ENCODE results near the gene OTOG.

OTOG gene

DNA sequence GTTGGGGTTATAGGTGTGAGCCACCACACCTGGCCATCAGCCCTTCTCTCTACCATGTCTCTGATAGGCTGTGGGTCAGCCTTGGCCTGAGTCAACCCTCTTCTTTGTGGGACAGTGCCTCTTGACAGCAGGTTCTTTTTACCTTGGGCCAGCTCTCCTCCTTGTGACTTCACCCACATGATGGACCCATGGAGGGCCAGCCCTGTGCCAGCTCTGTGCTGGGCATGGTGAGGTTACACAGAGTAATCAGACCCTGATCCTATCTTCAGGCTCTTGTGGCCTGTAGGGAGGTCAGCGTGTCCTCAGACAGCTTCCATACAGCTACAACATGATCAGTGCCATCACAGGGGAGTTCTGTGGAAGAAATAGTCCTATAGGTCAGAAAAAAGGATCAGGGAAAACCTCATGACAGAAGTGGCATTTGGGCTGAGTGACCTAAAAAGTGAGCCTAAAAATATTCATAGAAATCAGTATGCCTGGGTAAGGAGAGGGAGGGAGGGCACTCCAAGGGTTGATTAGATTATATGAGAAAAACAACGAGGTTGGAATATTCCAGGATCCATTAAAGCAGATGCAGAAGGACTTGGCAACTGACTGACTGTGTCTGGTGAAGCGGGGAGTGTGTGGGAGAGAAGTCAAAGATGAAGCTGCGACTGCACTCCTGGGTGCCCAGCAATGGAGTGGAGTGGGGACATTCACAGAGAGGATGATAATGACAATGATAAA, 17.1 kb downstream of the OTOG start:
- no peak for DNase-seq

DNA sequence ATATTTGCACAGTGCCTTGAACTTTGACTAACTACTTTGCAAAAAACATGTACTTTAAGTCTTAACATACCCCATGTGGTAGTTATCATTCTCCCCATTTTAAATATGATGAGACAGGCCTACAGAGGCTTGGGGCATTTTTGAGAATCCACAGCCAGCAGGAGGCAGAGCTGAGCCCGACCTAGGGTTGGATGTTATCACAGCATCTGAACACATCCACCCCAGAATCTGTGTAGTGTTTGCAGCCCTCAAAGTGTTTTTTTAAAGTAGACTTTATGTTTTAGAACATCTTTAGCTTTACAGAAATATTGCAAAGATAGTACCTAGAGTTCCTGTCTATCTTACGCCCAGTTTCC, 17.6 kb downstream of the OTOG start:
- no peak for DNase-seq

DNA sequence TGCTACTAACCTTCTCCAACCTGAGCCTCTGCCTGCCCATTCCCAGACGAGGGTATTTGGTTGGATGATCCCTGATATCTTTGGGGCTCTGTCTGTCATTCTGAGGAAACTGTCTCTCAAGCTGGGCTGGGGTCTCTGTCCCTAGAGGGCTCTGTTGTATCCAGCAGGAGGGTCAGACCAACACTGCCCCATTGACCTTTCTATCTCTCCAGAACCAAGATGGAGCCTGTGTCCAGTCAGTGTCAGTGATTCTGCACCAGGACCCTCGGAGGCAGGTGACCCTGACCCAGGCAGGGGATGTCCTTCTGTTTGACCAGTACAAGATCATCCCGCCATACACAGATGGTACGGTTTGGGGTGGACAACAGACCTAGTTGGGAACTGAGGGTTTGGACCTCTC, 21.9 kb downstream of the OTOG start:
- no peak for DNase-seq

DNA sequence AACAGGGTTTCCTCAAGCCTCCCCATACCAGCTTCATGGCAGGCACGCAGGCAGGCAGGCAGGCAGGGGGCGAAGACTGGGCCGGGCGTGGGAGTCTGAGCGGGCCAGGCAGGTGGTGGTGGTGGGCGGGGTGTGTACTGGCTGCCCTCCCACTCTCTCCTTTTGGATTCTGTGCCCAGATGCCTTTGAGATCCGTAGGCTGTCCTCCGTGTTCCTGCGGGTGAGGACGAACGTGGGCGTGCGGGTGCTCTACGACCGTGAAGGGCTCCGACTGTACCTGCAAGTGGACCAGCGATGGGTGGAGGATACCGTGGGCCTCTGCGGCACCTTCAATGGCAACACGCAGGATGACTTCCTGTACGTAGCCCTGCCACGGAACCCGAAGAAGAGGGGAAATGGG, 23.0 kb downstream of the OTOG start:
- DNase-seq = no peak

DNA sequence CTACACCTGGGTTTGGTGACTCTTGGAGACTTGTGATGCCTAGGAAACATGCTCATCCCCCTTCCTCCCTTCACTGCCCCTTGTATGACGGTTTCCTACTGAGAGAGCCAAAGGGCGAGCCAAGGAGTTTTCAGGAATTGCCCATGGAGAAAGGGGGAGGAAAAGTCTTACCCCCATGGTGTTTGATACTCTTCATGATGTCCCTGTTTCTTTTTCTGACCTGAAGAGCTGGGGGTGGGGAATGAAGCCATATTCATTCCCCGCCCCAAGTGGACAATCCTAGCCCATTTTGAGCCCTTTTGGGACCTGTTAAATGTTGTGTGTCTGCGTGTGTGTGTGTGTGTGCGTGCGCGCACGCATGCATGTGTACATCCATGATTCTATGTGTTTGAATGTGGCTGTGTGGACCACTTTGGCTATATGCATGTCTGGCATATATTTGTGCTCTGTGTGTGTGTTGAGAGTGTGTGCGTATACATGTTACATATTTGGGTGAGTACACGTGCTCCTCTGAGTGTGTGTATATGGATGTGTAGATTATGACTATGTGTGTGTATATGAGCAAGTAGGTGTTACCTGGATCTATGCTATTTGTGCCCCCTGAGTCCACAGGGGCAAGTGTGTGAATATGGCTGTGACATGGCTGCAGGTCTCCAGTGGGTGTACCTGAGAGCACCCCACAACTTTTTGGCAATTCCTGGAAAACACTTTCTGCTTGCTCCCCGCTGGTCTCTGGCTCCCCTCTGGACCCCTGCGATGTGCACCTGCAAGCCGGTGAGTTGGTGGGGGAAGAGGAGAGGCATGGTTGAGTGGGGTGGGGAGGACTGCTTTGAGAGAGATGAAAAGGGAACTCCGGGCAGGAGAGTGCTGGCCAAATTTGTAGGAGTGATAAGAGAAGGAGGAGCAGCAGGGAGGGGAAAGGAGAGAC, 24.6 kb downstream of the OTOG start:
- no peak for DNase-seq

DNA sequence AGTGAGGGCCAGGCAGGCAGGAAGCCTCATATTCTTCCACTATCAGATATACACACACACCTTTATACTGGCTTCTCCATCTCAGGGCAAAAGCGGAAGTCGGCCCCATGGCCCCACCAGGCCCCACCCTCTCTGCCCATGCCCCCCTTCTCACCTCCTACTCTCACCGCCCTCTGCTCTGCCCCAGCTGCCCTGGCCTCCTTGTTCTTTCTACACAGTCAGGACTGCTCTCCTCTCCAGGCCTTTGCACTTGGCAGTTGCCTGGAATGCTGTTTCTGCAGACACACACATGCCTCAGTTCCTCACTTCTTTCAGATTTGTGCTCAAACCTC, 25.3 kb downstream of the OTOG start:
- no peak for DNase-seq

DNA sequence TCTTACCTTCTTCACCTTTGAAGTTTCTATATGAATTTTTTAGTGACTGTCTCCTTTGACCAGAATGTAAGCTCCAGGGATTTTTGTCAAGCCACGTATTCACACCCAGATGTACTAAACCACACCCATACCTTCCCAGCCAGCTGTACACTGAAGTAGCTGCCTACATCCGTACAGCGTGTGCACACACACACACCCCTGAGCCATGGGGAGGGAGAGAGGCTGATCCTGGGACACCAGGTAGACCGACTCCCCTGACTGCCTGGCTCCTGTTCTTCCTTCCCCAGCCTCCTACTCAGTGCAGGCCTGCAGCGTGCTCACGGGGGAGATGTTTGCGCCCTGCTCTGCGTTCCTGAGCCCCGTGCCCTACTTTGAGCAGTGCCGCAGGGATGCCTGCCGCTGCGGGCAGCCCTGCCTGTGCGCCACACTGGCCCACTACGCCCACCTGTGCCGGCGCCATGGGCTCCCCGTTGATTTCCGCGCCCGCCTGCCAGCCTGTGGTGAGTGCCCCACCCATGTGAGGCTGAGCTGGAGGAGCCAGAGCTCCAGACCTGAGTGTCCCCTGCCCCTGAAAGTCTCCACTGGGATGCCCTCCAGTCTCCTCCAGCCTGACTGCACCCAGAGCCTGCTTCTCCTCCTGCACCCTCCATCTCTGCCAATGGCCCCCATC, 25.9 kb downstream of the OTOG start:
- no peak for DNase-seq

DNA sequence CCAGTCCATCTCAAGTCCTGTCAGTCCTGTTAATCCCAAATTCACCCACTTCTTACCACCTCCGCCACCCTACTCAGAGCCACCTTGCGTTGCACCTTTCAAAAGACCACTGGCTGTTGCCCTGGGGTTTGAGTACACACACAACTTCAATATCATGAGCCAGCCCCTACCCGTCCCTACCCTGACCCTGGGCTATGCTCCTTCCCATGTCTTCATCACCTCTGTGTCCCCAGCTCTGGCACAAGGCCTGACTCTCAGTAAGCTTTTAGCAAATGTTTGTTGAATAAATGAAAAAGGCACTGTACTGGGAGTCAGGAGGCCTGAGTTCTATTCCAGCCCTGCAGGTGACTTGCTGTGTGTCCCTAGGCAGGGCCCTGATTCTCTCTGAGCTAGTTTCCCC, 26.5 kb downstream of the OTOG start:
- DNase-seq = no peak

DNA sequence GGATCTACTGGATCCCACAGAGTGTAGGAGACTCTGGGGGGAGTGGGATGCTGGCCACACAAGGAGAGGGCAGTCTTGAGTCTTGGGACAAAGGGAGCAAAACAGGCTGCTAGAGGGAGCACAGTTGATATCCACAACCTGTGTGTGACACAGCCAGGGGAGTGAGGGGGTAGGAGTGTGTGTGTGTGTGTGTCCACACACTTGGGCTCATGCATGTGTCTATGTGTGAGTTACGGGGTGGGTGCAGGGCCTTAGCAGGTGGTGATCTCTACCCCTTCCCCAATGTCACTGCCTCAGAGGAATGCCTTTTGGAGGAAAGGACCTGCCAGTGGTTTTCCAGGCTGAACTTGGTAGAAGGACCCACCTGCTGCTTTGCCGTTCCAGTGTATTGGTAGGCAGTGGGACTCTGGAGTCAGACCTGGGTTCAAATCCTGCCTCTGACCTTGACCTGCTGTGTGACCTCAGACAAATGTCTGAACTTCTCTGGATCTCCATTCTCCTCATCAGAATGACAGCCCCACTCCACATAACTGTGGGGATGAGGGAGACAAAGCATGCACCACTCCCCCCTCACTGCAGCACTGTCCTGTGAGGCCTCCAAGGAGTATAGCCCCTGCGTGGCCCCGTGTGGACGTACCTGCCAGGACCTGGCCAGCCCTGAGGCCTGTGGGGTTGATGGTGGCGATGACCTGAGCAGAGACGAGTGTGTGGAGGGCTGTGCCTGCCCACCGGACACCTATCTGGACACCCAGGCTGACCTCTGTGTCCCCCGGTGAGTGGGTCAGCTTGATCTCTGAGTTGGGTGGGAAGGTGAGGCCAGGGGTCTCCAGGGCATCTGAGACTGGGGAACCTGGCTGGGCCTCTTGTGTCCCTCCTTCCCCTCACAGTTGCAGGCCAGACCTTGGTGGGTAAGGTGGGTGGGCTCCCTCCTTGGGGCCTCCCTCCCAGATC, 27.4 kb downstream of the OTOG start:
- DNase-seq = no peak

DNA sequence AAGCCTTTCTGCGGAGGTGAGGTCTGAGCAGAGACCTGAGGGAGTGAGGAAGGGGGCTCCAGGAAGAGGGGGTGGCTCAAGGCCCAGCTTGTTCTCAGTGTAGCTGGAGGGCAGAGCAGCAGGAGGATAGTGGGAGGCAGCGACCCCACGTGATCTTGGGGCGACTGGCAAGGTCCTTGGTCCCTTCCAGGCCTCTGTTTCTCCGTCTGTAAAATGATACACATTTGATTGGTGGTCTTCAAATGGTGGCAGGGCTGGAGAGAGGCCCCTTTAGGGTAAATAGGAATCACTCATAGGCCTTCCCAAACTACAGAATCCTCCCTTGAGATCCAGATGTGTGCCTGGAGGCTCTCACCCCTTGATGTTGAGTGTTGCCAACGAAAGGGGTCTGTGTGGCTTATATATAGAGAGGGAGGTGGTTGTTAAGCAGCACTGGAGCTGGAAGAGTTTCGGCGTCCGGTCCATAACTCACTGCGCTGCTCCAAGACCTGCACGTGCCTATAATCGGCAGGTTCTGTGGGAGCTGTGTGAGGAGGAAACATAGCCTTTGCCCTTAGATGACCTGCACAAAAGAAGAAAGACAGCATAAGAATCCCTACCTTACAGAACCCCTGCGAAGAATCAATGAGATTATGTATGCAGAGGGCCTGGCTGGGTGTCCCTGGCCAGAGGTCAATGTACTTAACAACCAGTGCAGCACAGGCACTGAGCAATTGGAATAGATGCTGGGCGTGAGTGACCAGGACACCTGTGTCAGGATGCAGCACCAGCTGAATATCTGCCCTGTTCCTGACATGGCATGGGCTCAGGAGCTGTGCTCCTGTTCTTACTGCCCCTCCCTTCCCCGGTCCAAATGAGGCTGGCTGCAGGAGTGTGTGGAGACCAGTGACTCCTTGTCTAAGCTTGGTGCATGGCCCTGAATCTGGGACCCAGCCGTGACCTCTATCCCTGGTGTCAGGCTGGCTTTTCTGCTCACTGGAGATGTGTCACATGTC, 28.7 kb downstream of the OTOG start:
- no peak for DNase-seq

DNA sequence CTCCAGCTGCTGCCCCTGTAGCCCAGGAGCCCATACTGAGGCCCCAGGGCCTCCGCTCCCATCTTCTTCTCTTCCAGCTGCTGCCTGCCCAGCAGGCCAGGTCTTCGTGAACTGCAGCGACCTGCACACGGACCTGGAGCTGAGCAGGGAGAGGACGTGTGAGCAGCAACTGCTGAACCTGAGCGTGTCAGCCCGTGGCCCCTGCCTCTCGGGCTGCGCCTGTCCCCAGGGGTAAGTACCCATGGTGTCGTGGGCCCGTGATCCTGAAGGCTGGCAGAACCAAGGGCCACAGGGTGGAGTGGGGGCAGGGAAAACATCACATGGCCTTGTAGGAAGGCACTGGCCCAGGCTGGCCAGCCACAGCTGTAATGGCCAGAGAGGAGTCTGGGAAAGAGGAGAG, 31.2 kb downstream of the OTOG start:
- DNase-seq = no peak

DNA sequence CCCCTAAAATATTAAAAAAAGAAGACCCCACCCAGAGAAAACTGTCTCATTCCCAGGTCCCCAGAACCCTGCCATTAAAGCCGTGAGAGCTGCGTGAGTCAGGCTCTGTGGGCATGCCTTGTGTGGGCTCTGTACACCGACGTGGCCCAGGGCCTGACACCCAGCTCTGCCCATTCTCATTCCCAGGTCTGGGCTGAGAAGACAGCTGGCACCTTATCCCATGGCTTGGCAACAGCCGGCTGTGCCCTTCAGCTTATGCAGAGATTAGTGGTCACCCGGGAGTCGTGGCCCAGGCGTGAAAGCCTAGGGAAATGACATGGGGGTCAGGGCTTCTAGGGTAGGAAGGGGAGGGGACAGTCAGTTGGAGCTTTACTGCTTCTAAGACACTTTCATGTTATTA, 31.9 kb downstream of the OTOG start:
- DNase-seq = no peak

DNA sequence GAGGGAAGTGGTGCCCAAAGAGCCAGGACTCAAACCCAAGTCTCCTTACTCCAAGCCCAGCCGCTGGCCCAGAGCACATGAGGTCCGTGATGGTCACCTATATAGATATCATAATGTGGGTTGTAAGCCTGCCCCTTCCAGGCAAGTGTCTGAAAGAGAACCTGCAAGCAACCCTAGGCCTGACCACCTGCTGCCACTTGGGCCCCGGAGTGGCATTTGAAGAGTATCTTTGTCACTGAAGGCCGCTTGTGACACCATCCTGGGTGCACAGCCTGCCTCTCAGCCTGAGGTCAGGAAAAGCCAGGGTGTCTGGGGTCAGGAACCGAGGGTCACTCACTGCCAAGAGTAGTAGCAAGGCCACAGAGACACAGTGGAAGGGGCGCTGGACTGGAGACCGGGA, 32.4 kb downstream of the OTOG start:
- no peak for DNase-seq

DNA sequence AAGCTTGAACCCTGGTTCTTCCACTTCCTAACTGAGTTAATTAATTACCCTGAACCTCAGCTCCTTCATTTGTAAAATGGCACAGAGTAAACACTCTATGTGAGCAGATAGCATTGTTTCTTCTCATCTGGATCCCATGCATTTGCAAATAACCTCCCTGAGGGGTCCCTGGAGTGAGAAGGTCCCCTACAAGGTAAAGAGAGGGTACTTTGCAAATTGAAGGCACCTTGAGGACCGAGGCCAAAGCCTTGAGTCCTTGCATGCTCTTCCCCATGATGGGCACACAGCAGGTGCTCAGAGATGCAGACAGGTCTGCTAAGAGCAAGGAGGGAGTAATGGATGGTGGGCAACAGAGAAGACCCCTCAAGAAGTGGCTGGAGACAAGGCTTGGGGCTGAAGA, 33.2 kb downstream of the OTOG start:
- DNase-seq = no peak

DNA sequence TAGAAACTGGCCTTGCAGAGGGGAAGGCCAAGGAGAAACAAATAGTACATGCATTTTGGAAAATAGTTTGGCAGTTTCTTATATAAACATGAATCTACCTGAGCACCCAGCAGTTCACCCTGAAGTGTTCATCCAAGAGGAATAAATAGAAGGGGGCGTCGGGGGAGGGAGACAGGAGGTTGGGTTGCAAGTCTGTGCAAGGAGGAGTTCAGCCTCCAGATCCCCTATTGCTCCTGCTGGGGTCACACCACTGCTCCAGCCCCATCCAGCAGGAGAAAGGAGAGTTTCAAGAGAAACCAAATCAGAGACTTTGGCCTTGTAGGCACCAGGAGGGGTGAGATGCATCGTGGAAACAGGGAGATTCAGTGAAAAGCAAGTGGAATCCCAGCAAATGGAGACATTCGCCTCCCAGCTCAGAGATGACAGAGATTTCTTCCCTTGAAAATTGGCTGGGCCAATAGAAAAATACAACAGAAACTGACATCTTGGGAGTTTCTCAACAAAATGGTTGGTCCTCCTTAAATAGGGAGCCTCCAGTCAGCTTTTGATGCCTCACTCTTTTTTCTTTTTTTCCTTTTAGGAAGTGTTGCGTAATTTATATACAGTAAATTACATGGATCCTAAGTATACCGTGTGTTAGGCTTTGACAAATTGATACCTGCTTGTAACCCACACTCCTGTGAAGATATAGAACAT, 34.1 kb downstream of the OTOG start:
- DNase-seq = no peak

DNA sequence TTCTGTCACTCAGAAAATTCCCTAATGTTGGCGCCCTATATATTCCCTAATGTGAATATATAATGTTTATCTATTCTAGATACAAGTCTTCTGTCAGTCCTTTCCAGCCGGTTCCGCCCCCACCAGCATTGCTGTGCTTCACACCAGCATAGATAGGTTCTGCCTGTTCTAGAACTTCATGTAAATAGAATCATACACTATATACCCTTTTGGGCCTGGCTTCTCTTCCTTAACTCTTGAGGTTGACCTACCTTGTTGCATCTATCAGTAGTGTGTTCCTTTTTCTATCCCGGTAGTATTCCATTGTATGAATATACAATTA, 34.6 kb downstream of the OTOG start:
- no peak for DNase-seq

DNA sequence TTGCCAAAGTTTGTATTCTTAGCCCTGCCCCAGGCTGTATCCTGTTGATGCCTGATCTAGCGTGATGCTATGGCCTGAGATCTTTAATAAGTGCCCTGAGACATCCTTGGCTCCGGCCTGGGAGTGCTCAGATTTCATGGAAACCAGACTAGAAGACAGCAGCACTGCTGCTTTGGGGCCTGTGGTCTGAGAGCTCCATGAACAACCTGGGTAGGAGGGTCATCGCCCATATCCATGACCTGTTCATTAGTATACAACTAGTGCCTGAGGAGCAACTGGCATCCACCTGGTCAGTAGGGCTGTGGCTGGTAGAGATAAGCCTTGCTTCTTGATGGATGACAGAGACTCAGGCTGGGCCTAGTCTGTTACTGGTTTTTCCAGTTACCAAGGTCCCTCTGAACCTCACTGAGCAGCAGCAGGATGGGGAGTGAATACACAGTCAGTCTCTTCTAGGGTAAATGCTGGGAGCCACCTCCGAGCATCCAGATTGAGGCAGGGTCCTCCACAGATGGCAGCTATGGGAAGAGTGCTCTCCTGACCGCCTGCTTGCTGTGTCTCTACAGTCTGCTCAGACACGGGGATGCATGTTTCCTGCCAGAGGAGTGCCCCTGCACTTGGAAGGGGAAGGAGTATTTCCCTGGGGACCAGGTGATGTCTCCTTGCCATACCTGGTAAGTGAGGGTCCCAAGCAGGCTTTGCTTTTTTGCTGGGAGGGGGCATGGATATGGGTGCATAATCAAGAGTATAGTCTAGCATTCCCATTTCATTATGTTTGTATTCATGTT, 39.0 kb downstream of the OTOG start:
- DNase-seq = no peak

DNA sequence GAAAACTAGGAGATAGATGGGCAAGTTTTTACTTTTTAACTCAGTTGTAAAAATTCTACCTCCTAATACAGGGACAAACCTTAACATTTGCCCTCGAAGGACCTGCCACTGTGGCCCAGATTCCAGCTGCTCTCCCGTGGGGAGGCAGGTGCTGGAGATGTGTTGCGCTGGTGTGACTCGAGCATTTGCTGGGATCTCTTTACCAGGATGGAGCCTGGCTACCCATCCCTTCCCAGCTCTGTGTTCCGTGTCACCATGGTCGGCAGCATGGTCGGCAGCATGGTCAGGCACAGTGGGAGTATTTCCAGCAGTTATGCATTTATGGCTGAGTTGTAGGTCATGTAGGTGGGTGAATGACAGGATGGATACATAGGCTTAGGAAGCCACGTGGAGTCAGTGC, 41.1 kb downstream of the OTOG start:
- DNase-seq = no peak

DNA sequence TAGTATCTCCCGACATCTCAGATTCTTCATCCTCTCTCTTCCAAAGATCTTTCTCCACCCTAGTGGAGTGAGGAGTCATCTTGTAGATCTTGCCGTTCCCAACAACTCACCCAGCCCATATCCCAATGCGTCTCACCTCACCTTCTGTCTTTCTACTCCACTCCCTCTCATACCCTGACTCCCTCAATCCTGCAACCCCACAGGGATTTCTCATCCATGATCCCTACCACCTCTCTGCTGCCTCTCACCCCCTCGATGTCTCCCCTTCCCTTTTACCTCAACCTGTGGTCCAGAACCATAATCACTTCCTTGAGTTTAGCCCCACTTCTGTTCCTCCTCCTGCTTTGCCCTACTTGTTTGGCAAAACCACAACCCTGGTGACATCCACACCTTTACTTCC, 41.7 kb downstream of the OTOG start:
- no peak for DNase-seq

DNA sequence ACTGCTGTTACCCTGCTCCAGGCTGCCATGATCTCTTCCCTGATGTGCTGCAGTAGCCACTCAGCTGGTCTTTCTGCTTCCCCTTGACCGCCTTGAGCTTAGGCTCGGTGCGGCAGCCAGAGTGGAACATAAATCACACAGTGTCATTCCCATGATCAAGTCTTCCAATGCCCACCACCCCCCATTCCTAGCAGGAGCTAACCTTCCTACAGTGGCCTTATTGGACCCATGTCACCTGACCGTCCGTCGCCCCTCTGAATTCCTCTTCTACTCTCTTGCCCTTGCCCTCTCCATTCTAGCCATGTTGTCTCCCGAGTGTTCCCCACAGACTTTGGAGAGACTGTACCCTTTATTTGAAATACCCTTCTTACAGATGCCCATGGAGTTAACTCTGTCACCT, 43.4 kb downstream of the OTOG start:
- no peak for DNase-seq
